ENCODE measurements around the gene SERPIND1.
"Not testable (repeated sequence)": the region's sequence is repeated elsewhere in the genome, so short reads cannot be mapped to it uniquely, and the experiment has no call there.

The SERPIND1 gene

GRCh38 chr22:20765938-20766337 lies 8.0 kb upstream of the SERPIND1 start:
- no peak overlapping the region for H3K4me3 ChIP-seq (ENCODE audit: low read length)
- no peak overlapping the region for H3K9ac ChIP-seq (ENCODE audit: low read length)
- H2AFZ ChIP-seq (ENCODE audit: low read length) = no peak overlapping the region
- no peaks in the 10 kb centered on the region for H4K20me1 ChIP-seq (ENCODE audit: insufficient read depth, low read length)
- H3K79me2 ChIP-seq (ENCODE audit: low read length) = no peaks in the 10 kb centered on the region
- H3K9me2 ChIP-seq (replicated peaks; ENCODE audit: insufficient read depth, low read length) = no peaks in the 10 kb centered on the region
- no peaks in the 10 kb centered on the region for H3K27me3 ChIP-seq (replicated peaks; ENCODE audit: insufficient read depth, low read length)
- H3K27ac ChIP-seq (ENCODE audit: low read length) = no peak overlapping the region
- H3K4me1 ChIP-seq (ENCODE audit: low read length) = no peaks in the 10 kb centered on the region
- no peaks in the 10 kb centered on the region for H3K9me3 ChIP-seq (replicated peaks; ENCODE audit: insufficient read depth, low read length)
- DNase-seq = no peak
- H3K4me2 ChIP-seq (ENCODE audit: low read depth, low read length) = no peak overlapping the region
- no peaks in the 10 kb centered on the region for H3F3A ChIP-seq (ENCODE audit: insufficient read depth, low read length)
- H3K36me3 ChIP-seq (replicated peaks; ENCODE audit: insufficient read depth, low read length) = peaks cover 4% of the 10 kb centered on the region; the same call in 1 of the 2 replicates
- TF ChIP-seq CTCF (IDR thresholded peaks at IDR 0.05; ENCODE audit: low read length) (no peak), EZH2phosphoT487 (IDR thresholded peaks at IDR 0.05; ENCODE audit: low read length) (no peak), EZH2 (optimal IDR thresholded peaks at IDR 0.05; ENCODE audit: low read depth, low read length) (no peak)

GRCh38 chr22:20766530-20766929 lies 7.4 kb upstream of the SERPIND1 start:
- Histone ChIP-seq H3K9me3 (replicated peaks; ENCODE audit: insufficient read depth, low read length) (no peaks in the 10 kb centered on the region), H4K20me1 (ENCODE audit: insufficient read depth, low read length) (no peaks in the 10 kb centered on the region), H3K79me2 (ENCODE audit: low read length) (no peaks in the 10 kb centered on the region), H3K36me3 (replicated peaks; ENCODE audit: insufficient read depth, low read length) (no peaks in the 10 kb centered on the region), H3F3A (ENCODE audit: insufficient read depth, low read length) (no peaks in the 10 kb centered on the region), H2AFZ (ENCODE audit: low read length) (no peak overlapping the region), H3K9ac (ENCODE audit: low read length) (no peak overlapping the region), H3K27ac (ENCODE audit: low read length) (no peak overlapping the region), H3K4me2 (ENCODE audit: low read depth, low read length) (no peak overlapping the region), H3K27me3 (replicated peaks; ENCODE audit: insufficient read depth, low read length) (no peaks in the 10 kb centered on the region), H3K4me1 (ENCODE audit: low read length) (no peaks in the 10 kb centered on the region), H3K9me2 (replicated peaks; ENCODE audit: insufficient read depth, low read length) (no peaks in the 10 kb centered on the region), H3K4me3 (ENCODE audit: low read length) (no peak overlapping the region)
- no peak for DNase-seq
- no peak for TF ChIP-seq CTCF (IDR thresholded peaks at IDR 0.05; ENCODE audit: low read length)
- no peak for TF ChIP-seq EZH2phosphoT487 (IDR thresholded peaks at IDR 0.05; ENCODE audit: low read length)
- TF ChIP-seq EZH2 (optimal IDR thresholded peaks at IDR 0.05; ENCODE audit: low read depth, low read length) = no peak

- H3K79me2 ChIP-seq (ENCODE audit: low read length); H3K27me3 ChIP-seq (replicated peaks; ENCODE audit: insufficient read depth, low read length); H3K9me2 ChIP-seq (replicated peaks; ENCODE audit: insufficient read depth, low read length); H3K4me3 ChIP-seq (ENCODE audit: low read length); H3K9ac ChIP-seq (ENCODE audit: low read length); DNase-seq; H3K36me3 ChIP-seq (replicated peaks; ENCODE audit: insufficient read depth, low read length); H3K27ac ChIP-seq (ENCODE audit: low read length); H3K4me1 ChIP-seq (ENCODE audit: low read length); H3K4me2 ChIP-seq (ENCODE audit: low read depth, low read length); H3K9me3 ChIP-seq (replicated peaks; ENCODE audit: insufficient read depth, low read length); H3F3A ChIP-seq (ENCODE audit: insufficient read depth, low read length); H2AFZ ChIP-seq (ENCODE audit: low read length); H4K20me1 ChIP-seq (ENCODE audit: insufficient read depth, low read length): not testable (repeated sequence)
Measured at GRCh38 chr22:20769496-20769826, 4.5 kb upstream of the SERPIND1 start.

- no peak overlapping the region for H2AFZ ChIP-seq (ENCODE audit: low read length)
- H3K4me1 ChIP-seq (ENCODE audit: low read length) = no peaks in the 10 kb centered on the region
- no peak for DNase-seq
- H3K9me3 ChIP-seq (replicated peaks; ENCODE audit: insufficient read depth, low read length) = no peaks in the 10 kb centered on the region
- H3K9ac ChIP-seq (ENCODE audit: low read length) = no peak overlapping the region
- no peaks in the 10 kb centered on the region for H3K79me2 ChIP-seq (ENCODE audit: low read length)
- H3K27ac ChIP-seq (ENCODE audit: low read length) = no peak overlapping the region
- no peaks in the 10 kb centered on the region for H3K27me3 ChIP-seq (replicated peaks; ENCODE audit: insufficient read depth, low read length)
- TF ChIP-seq EZH2 (optimal IDR thresholded peaks at IDR 0.05; ENCODE audit: low read depth, low read length) (no peak), EZH2phosphoT487 (IDR thresholded peaks at IDR 0.05; ENCODE audit: low read length) (no peak), CTCF (IDR thresholded peaks at IDR 0.05; ENCODE audit: low read length) (no peak)
- H3F3A ChIP-seq (ENCODE audit: insufficient read depth, low read length) = no peaks in the 10 kb centered on the region
- H4K20me1 ChIP-seq (ENCODE audit: insufficient read depth, low read length) = no peaks in the 10 kb centered on the region
- H3K4me2 ChIP-seq (ENCODE audit: low read depth, low read length) = no peak overlapping the region
- H3K9me2 ChIP-seq (replicated peaks; ENCODE audit: insufficient read depth, low read length) = no peaks in the 10 kb centered on the region
- H3K36me3 ChIP-seq (replicated peaks; ENCODE audit: insufficient read depth, low read length) = no peaks in the 10 kb centered on the region
- H3K4me3 ChIP-seq (ENCODE audit: low read length) = no peak overlapping the region
Measured at GRCh38 chr22:20771918-20772625, 1.8 kb upstream of the SERPIND1 start.
